ENCODE results near the gene ASB1.

ASB1 gene

DNA sequence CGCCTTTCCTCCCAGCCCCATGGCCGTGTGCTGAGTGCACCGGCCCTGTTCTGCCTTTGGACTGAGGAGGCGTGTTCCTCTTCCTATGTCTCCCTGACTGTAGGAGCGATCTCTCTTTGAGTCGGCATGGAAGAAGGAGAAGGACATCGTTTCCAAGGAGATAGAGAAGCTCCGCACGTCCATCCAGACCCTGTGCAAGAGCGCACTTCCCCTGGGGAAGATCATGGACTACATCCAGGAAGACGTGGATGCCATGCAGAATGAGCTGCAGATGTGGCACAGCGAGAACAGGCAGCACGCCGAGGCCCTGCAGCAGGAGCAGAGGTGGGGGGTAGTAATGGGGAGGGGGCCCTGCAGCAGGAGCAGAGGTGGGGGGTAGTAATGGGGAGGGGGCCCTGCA is 29.4 kb upstream of the ASB1 start:
- no peak overlapping the region for H3K27ac ChIP-seq (ENCODE audit: extremely low read depth, low read depth, low read length)
- ChIA-PET POLR2A (no interaction called here), CTCF (no interaction called here)

DNA sequence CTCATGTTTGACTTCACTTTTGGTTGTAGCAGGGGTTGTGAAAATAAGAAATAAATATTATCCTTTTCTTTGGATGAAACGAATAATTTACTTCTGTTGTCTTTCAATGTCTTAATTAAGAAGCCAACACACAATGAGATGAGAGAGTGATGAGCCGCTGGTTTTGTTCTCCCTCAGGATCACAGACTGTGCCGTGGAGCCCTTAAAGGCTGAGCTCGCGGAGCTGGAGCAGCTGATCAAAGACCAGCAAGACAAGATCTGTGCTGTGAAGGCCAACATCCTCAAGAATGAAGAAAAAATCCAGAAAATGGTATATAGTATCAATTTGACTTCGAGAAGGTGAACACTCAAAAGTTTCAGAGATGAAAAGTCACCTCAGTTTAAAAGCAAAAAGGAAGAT is 28.1 kb upstream of the ASB1 start:
- H3K4me1 ChIP-seq (ENCODE audit: control insufficient read depth, insufficient read depth, low read length): no peaks in the 10 kb centered on the region
- peaks cover 0 to 30% of the 10 kb centered on the region in 2 experiments for H3K36me3 ChIP-seq (ENCODE audit: control insufficient read depth in 2 of 2, insufficient read depth in 1 of 2, low read length in 2 of 2)
- ChIA-PET POLR2A (no interaction called here), CTCF (no interaction called here)
- no peak overlapping the region for H3K4me3 ChIP-seq (ENCODE audit: low read depth, low read length)
- H3K27ac ChIP-seq (ENCODE audit: extremely low read depth, low read depth, low read length): no peak overlapping the region
- TF ChIP-seq ZNF37A (tag by site-specific recombination; IDR thresholded peaks at IDR 0.05) (no peak), ZNF175 (tag by site-specific recombination; IDR thresholded peaks at IDR 0.05) (no peak), ZNF121 (tag by site-specific recombination; IDR thresholded peaks at IDR 0.05) (no peak), ZNF394 (tag by site-specific recombination; IDR thresholded peaks at IDR 0.05; ENCODE audit: borderline replicate concordance) (no peak), ZFP3 (tag by site-specific recombination; IDR thresholded peaks at IDR 0.05; ENCODE audit: low read depth) (no peak), GLI2 (tag by site-specific recombination; IDR thresholded peaks at IDR 0.05; ENCODE audit: borderline replicate concordance, low read depth) (no peak)
- TF ChIP-seq, protein P1, sequence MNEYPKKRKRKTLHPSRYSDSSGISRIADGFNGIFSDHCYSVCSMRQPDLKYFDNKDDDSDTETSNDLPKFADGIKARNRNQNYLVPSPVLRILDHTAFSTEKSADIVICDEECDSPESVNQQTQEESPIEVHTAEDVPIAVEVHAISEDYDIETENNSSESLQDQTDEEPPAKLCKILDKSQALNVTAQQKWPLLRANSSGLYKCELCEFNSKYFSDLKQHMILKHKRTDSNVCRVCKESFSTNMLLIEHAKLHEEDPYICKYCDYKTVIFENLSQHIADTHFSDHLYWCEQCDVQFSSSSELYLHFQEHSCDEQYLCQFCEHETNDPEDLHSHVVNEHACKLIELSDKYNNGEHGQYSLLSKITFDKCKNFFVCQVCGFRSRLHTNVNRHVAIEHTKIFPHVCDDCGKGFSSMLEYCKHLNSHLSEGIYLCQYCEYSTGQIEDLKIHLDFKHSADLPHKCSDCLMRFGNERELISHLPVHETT (tag by site-specific recombination; IDR thresholded peaks at IDR 0.05): no peak
- H3K9me3 ChIP-seq (ENCODE audit: control insufficient read depth, insufficient read depth, low read depth, low read length): no peaks in the 10 kb centered on the region

More for the DNA sequence above, 29.4 kb upstream of the ASB1 start:
- Histone ChIP-seq H3K4me3 (ENCODE audit: low read depth, low read length) (no peak overlapping the region), H3K36me3 (ENCODE audit: control insufficient read depth in 2 of 2, insufficient read depth in 1 of 2, low read length in 2 of 2) (peaks cover 0 to 27% of the 10 kb centered on the region in 2 experiments), H3K9me3 (ENCODE audit: control insufficient read depth, insufficient read depth, low read depth, low read length) (no peaks in the 10 kb centered on the region), H3K4me1 (ENCODE audit: control insufficient read depth, insufficient read depth, low read length) (no peaks in the 10 kb centered on the region)
- TF ChIP-seq, protein P2, sequence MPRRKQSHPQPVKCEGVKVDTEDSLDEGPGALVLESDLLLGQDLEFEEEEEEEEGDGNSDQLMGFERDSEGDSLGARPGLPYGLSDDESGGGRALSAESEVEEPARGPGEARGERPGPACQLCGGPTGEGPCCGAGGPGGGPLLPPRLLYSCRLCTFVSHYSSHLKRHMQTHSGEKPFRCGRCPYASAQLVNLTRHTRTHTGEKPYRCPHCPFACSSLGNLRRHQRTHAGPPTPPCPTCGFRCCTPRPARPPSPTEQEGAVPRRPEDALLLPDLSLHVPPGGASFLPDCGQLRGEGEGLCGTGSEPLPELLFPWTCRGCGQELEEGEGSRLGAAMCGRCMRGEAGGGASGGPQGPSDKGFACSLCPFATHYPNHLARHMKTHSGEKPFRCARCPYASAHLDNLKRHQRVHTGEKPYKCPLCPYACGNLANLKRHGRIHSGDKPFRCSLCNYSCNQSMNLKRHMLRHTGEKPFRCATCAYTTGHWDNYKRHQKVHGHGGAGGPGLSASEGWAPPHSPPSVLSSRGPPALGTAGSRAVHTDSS (tag by site-specific recombination; IDR thresholded peaks at IDR 0.05): no peak
- TF ChIP-seq, protein P3, sequence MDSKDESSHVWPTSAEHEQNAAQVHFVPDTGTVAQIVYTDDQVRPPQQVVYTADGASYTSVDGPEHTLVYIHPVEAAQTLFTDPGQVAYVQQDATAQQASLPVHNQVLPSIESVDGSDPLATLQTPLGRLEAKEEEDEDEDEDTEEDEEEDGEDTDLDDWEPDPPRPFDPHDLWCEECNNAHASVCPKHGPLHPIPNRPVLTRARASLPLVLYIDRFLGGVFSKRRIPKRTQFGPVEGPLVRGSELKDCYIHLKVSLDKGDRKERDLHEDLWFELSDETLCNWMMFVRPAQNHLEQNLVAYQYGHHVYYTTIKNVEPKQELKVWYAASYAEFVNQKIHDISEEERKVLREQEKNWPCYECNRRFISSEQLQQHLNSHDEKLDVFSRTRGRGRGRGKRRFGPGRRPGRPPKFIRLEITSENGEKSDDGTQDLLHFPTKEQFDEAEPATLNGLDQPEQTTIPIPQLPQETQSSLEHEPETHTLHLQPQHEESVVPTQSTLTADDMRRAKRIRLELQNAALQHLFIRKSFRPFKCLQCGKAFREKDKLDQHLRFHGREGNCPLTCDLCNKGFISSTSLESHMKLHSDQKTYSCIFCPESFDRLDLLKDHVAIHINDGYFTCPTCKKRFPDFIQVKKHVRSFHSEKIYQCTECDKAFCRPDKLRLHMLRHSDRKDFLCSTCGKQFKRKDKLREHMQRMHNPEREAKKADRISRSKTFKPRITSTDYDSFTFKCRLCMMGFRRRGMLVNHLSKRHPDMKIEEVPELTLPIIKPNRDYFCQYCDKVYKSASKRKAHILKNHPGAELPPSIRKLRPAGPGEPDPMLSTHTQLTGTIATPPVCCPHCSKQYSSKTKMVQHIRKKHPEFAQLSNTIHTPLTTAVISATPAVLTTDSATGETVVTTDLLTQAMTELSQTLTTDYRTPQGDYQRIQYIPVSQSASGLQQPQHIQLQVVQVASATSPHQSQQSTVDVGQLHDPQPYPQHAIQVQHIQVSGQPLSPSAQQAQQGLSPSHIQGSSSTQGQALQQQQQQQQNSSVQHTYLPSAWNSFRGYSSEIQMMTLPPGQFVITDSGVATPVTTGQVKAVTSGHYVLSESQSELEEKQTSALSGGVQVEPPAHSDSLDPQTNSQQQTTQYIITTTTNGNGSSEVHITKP (tag by site-specific recombination; IDR thresholded peaks at IDR 0.05): no peak
- TF ChIP-seq ZNF501 (tag by site-specific recombination; IDR thresholded peaks at IDR 0.05): no peak
- no peak for TF ChIP-seq BCL11B (tag by site-specific recombination; IDR thresholded peaks at IDR 0.05; ENCODE audit: low read depth)
- no peak for TF ChIP-seq ZNF626 (tag by site-specific recombination; IDR thresholded peaks at IDR 0.05)

DNA sequence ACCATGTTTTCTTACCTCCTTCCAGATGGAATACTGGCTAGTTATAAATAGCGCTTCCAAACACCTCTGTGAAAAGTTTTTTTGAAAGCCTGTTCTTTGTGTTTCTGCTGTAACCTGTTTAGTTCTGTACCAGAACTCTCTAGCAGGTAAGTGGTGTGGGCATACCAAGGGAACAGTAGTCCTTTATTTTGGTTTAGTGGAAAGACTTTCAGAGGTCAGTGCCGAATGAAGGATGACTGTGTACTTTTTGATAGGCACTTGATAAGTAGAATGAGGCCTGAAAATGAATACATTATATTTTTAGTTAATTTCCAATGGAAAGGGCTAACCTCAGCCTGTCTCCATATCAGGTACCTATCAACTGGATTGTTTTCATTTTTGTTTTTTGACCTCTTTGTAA is 27.6 kb upstream of the ASB1 start:
- no peak for TF ChIP-seq ZNF202 (tag by site-specific recombination; IDR thresholded peaks at IDR 0.05; ENCODE audit: borderline replicate concordance)
- TF ChIP-seq, protein P4, sequence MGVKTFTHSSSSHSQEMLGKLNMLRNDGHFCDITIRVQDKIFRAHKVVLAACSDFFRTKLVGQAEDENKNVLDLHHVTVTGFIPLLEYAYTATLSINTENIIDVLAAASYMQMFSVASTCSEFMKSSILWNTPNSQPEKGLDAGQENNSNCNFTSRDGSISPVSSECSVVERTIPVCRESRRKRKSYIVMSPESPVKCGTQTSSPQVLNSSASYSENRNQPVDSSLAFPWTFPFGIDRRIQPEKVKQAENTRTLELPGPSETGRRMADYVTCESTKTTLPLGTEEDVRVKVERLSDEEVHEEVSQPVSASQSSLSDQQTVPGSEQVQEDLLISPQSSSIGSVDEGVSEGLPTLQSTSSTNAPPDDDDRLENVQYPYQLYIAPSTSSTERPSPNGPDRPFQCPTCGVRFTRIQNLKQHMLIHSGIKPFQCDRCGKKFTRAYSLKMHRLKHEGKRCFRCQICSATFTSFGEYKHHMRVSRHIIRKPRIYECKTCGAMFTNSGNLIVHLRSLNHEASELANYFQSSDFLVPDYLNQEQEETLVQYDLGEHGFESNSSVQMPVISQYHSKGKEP (tag by site-specific recombination; IDR thresholded peaks at IDR 0.05): no peak
- TF ChIP-seq ZNF549 (tag by site-specific recombination; IDR thresholded peaks at IDR 0.05): no peak
- TF ChIP-seq ZNF23 (tag by site-specific recombination; IDR thresholded peaks at IDR 0.05; ENCODE audit: borderline replicate concordance): no peak
- no peak for TF ChIP-seq ZNF629 (tag by site-specific recombination; IDR thresholded peaks at IDR 0.05)
- no peak for TF ChIP-seq ZNF747 (tag by site-specific recombination; IDR thresholded peaks at IDR 0.05)
- POLR2A ChIA-PET: no interaction called here
- no peak overlapping the region for H3K27ac ChIP-seq (ENCODE audit: extremely low read depth, low read depth, low read length)
- peaks cover 0 to 31% of the 10 kb centered on the region in 2 experiments for H3K36me3 ChIP-seq (ENCODE audit: control insufficient read depth in 2 of 2, insufficient read depth in 1 of 2, low read length in 2 of 2)
- H3K4me3 ChIP-seq (ENCODE audit: low read depth, low read length): no peak overlapping the region
- CTCF ChIA-PET: no interaction called here
- H3K9me3 ChIP-seq (ENCODE audit: control insufficient read depth, insufficient read depth, low read depth, low read length): no peaks in the 10 kb centered on the region
- H3K4me1 ChIP-seq (ENCODE audit: control insufficient read depth, insufficient read depth, low read length): no peaks in the 10 kb centered on the region

All from HEK293 (cell line).